HepG2 (cell line): ENCODE results near the gene GRB10. TPM values are rescaled to one million over a fixed set of nuclear protein-coding genes. Genes with fewer than 3 reads are reported as not detected.

Experiments used
- ARID2 ChIP-seq: sonication (generic); formaldehyde crosslinking; IDR thresholded peaks from 2 replicates; pipeline ENCODE4 v1.8.1; 2022; ENCODE audit warnings: mild to moderate bottlenecking, missing genetic modification reagents, borderline replicate concordance
- ATF1 ChIP-seq: IDR thresholded peaks from 2 replicates; pipeline ENCODE4 v1.6.1; 2016; ENCODE audit warnings: mild to moderate bottlenecking, control low read depth
- CC2D1A ChIP-seq: sonication (generic); formaldehyde crosslinking; IDR thresholded peaks from 2 replicates; pipeline ENCODE4 v1.8.1; 2023; ENCODE audit warnings: mild to moderate bottlenecking, missing genetic modification reagents
- CREM ChIP-seq, 2 experiments: sonication (generic) in 1 of 2; formaldehyde crosslinking in 1 of 2; IDR thresholded peaks; 2 replicates each; pipeline versions ENCODE4 v1.4.0 to v1.6.1; 2016 to 2020; ENCODE audit warnings: antibody characterized with exemption in 1 of 2, mild to moderate bottlenecking in 1 of 2, missing genetic modification reagents in 1 of 2
- ETV6 ChIP-seq: sonication (generic); formaldehyde crosslinking; conservative IDR thresholded peaks from 2 replicates; pipeline ENCODE4 v1.4.0; 2020; ENCODE audit warnings: missing genetic modification reagents
- FOSL2 ChIP-seq: sonication (generic); formaldehyde crosslinking; IDR thresholded peaks from 2 replicates; pipeline ENCODE4 v1.4.0; 2020; ENCODE audit warnings: missing genetic modification reagents
- HDAC2 ChIP-seq: sonication (generic); formaldehyde crosslinking; IDR thresholded peaks from 2 replicates; pipeline ENCODE4 v1.4.0; 2020; ENCODE audit warnings: missing genetic modification reagents
- MAF1 ChIP-seq: sonication (generic); formaldehyde crosslinking; IDR thresholded peaks from 2 replicates; pipeline ENCODE4 v1.5.0; 2020; ENCODE audit warnings: missing genetic modification reagents, borderline replicate concordance
- PCBP1 ChIP-seq: fragments of 200-400 bp; formaldehyde crosslinking; IDR thresholded peaks from 2 replicates; pipeline ENCODE4 v1.6.1; 2017; ENCODE audit warnings: mild to moderate bottlenecking, low read depth, low read length, borderline replicate concordance
- POGZ ChIP-seq: sonication (generic); formaldehyde crosslinking; IDR thresholded peaks from 2 replicates; pipeline ENCODE4 v1.4.0; 2020; ENCODE audit warnings: mild to moderate bottlenecking, missing genetic modification reagents
- RARA ChIP-seq: IDR thresholded peaks from 2 replicates; pipeline ENCODE4 v1.6.1; 2016; ENCODE audit warnings: missing genetic modification reagents, missing compliant biosample characterization
- SIN3B ChIP-seq: fragments of 150-350 bp; IDR thresholded peaks from 2 replicates; pipeline ENCODE4 v1.6.1; 2014; ENCODE audit warnings: low read length
- SMAD1 ChIP-seq: sonication (generic); formaldehyde crosslinking; IDR thresholded peaks from 2 replicates; pipeline ENCODE4 v1.4.0; 2020; ENCODE audit warnings: missing genetic modification reagents, low read depth, mild to moderate bottlenecking, borderline replicate concordance
- SMAD3 ChIP-seq: sonication (generic); formaldehyde crosslinking; IDR thresholded peaks from 2 replicates; pipeline ENCODE4 v1.4.0; 2020; ENCODE audit warnings: missing genetic modification reagents
- SP1 ChIP-seq, 2 experiments: fragments of 450-650 bp in 1 of 2; sonication (generic) in 1 of 2; formaldehyde crosslinking in 1 of 2; IDR thresholded peaks; 2 replicates each; pipeline versions ENCODE4 v1.4.0 to v1.6.1; 2016 to 2020; ENCODE audit warnings: missing genetic modification reagents in 1 of 2
- SP4 ChIP-seq: sonication (generic); formaldehyde crosslinking; IDR thresholded peaks from 2 replicates; pipeline ENCODE4 v1.8.1; 2023; ENCODE audit warnings: mild to moderate bottlenecking, missing genetic modification reagents
- SSRP1 ChIP-seq: IDR thresholded peaks from 2 replicates; pipeline ENCODE4 v1.6.1; 2016; ENCODE audit warnings: control low read depth
- STAG1 ChIP-seq: sonication (generic); formaldehyde crosslinking; IDR thresholded peaks from 2 replicates; pipeline ENCODE4 v1.4.0; 2020; ENCODE audit warnings: missing genetic modification reagents
- TBX3 ChIP-seq: fragments of 450-650 bp; IDR thresholded peaks from 2 replicates; pipeline ENCODE4 v1.6.1; 2017; ENCODE audit warnings: antibody characterized with exemption, mild to moderate bottlenecking, inconsistent platforms, borderline replicate concordance
- TGIF2 ChIP-seq: IDR thresholded peaks from 2 replicates; pipeline ENCODE4 v1.6.1; 2016; ENCODE audit warnings: control low read depth, missing compliant biosample characterization
- THAP11 ChIP-seq: IDR thresholded peaks from 2 replicates; pipeline ENCODE4 v1.6.1; 2016; ENCODE audit warnings: missing biosample characterization, missing genetic modification reagents
- TOE1 ChIP-seq: sonication (generic); formaldehyde crosslinking; IDR thresholded peaks from 2 replicates; pipeline ENCODE4 v1.4.0; 2020; ENCODE audit warnings: mild to moderate bottlenecking, missing genetic modification reagents
- YY1 ChIP-seq: IDR thresholded peaks from 2 replicates; pipeline ENCODE4 v1.6.1; 2011; ENCODE audit warnings: low read length, low read depth, moderate library complexity, mild to moderate bottlenecking; ENCODE audit not compliant: insufficient read depth, insufficient replicate concordance
- ZNF101 ChIP-seq: sonication (generic); formaldehyde crosslinking; IDR thresholded peaks from 2 replicates; pipeline ENCODE4 v1.4.0; 2020; ENCODE audit warnings: mild to moderate bottlenecking, low read depth, missing genetic modification reagents, borderline replicate concordance
- ZNF549 ChIP-seq: sonication (generic); formaldehyde crosslinking; IDR thresholded peaks from 2 replicates; pipeline ENCODE4 v1.5.0; 2020; ENCODE audit warnings: missing genetic modification reagents
- ZNF660 ChIP-seq: sonication (generic); formaldehyde crosslinking; IDR thresholded peaks from 2 replicates; pipeline ENCODE4 v1.5.1; 2020; ENCODE audit warnings: mild to moderate bottlenecking, low read depth, missing genetic modification reagents, borderline replicate concordance
- ZNF776 ChIP-seq: sonication (generic); formaldehyde crosslinking; IDR thresholded peaks from 2 replicates; pipeline ENCODE4 v1.4.0; 2020; ENCODE audit warnings: mild to moderate bottlenecking, missing genetic modification reagents
- ZNF777 ChIP-seq: sonication (generic); formaldehyde crosslinking; IDR thresholded peaks from 2 replicates; pipeline ENCODE4 v1.4.0; 2020; ENCODE audit warnings: missing genetic modification reagents
- polyA plus RNA-seq, 8 experiments: library from polyadenylated mRNA; depleted of rRNA in 3 of 8; stranded (reverse) in 7 of 8; unstranded in 1 of 8; fragments of >200 nt; fragmentation: Illumina TruSeq in 4 of 8; extraction: Trizol in 4 of 8; gene quantifications; 2 replicates each; pipeline versions ENCODE4 v1.2.1 to v1.2.3, GENCODE V29; 2011 to 2016; ENCODE audit warnings: low read depth in 4 of 8, missing spikeins in 1 of 8, mixed read lengths in 1 of 8; ENCODE audit not compliant: insufficient read depth in 1 of 8
- total RNA-seq, 5 experiments: library from RNA; depleted of rRNA; stranded (reverse); fragments of >200 nt; fragmentation: Illumina TruSeq; extraction: Trizol; gene quantifications; 2 replicates each; pipeline ENCODE4 v1.2.3, GENCODE V29; 2016; ENCODE audit warnings: low read depth in 1 of 5
- TF ChIP-seq, protein P1 (sequence below): sonication (generic); formaldehyde crosslinking; IDR thresholded peaks from 2 replicates; pipeline ENCODE4 v1.4.0; 2020; ENCODE audit warnings: missing genetic modification reagents
- TF ChIP-seq, protein P2 (sequence below): sonication (generic); formaldehyde crosslinking; IDR thresholded peaks from 2 replicates; pipeline ENCODE4 v1.5.1; 2020; ENCODE audit warnings: missing genetic modification reagents, mild to moderate bottlenecking, borderline replicate concordance

GRB10 gene
- total and polyA plus RNA-seq, 2 of the 13 experiments (the other 11 are each of a cell fraction or from before 2014, with no cell fraction given): 4.0 to 6.8 TPM

DNA sequence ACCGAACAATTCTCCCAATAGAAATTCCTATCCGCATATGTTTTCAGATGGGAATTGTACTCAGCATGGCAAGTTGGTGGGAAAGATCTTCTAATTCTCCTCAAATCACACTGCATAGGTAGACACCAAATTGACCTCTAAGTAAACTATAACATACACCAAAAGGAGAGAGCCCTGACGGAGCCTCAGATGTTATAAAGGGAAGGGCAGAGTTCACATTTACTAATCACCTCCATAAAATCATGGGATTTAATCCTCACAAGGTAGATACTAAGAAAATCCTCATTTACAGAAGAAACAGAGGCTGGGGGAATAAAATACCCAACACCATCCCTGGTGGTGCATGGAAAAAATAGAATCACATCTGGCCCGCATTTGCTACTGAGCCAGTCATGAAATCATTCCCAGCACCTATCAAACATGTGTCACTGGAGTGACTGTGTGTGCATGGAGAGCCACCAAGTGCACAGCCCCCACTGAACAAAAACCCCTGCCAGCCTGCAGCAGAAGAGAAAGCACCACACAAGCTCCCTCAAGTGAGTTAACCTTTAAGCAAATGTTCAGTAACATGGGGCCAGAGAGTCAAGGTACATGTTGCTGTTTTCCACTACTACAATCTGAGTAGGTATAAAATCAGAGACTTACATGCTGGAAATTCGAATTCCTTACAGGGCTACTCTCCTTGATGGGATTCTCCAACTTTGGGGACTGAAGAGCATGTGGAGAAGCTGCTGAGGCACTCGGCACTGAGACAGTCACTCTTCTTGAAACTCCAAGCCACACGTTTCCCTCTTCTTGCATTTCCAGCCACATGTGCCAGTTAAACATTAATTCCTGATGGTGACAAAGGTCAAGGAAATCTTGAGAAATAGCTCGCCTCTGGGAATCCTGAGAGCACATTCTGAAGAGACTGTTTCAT is 217.8 kb downstream of the GRB10 start, which contains the start of gene DDC (continued):
- TF ChIP-seq TOE1 (CRISPR knock-in tag) (no peak), THAP11 (CRISPR knock-in tag) (peak; percentile 62), TBX3 (no peak), ZNF549 (no peak), SP1 (IDR thresholded peaks at IDR 0.05) (no peak), SP1 (CRISPR knock-in tag; IDR thresholded peaks at IDR 0.05) (no peak), ETV6 (no peak), ZNF777 (CRISPR knock-in tag) (no peak), SP4 (CRISPR knock-in tag) (no peak), CREM (IDR thresholded peaks at IDR 0.05) (peak; percentile 18; the same call in 1 of the 2 replicates), CREM (CRISPR knock-in tag; IDR thresholded peaks at IDR 0.05) (no peak), STAG1 (CRISPR knock-in tag) (peak; percentile 7; the same call in 1 of the 2 replicates), ZNF101 (no peak), TGIF2 (CRISPR knock-in tag) (no peak), PCBP1 (no peak), ZNF776 (CRISPR knock-in tag) (no peak), SMAD3 (CRISPR knock-in tag) (no peak), CC2D1A (CRISPR knock-in tag) (no peak), YY1 (no peak), ZNF660 (CRISPR knock-in tag) (no peak), RARA (CRISPR knock-in tag) (peak; percentile 57; the same call in 1 of the 2 replicates), ARID2 (CRISPR knock-in tag) (no peak), MAF1 (CRISPR knock-in tag) (no peak), SSRP1 (CRISPR knock-in tag) (no peak), SIN3B (no peak), HDAC2 (CRISPR knock-in tag) (peak; percentile 80; the same call in 1 of the 2 replicates), SMAD1 (CRISPR knock-in tag) (no peak), FOSL2 (CRISPR knock-in tag) (0 out of 2 replicates have a peak, but pooled peaks have one; percentile 22), ATF1 (CRISPR knock-in tag) (no peak), POGZ (CRISPR knock-in tag) (0 out of 2 replicates have a peak, but pooled peaks have one; percentile 40)
- TF ChIP-seq, protein P1, sequence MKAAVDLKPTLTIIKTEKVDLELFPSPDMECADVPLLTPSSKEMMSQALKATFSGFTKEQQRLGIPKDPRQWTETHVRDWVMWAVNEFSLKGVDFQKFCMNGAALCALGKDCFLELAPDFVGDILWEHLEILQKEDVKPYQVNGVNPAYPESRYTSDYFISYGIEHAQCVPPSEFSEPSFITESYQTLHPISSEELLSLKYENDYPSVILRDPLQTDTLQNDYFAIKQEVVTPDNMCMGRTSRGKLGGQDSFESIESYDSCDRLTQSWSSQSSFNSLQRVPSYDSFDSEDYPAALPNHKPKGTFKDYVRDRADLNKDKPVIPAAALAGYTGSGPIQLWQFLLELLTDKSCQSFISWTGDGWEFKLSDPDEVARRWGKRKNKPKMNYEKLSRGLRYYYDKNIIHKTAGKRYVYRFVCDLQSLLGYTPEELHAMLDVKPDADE: no peak
- TF ChIP-seq, protein P2, sequence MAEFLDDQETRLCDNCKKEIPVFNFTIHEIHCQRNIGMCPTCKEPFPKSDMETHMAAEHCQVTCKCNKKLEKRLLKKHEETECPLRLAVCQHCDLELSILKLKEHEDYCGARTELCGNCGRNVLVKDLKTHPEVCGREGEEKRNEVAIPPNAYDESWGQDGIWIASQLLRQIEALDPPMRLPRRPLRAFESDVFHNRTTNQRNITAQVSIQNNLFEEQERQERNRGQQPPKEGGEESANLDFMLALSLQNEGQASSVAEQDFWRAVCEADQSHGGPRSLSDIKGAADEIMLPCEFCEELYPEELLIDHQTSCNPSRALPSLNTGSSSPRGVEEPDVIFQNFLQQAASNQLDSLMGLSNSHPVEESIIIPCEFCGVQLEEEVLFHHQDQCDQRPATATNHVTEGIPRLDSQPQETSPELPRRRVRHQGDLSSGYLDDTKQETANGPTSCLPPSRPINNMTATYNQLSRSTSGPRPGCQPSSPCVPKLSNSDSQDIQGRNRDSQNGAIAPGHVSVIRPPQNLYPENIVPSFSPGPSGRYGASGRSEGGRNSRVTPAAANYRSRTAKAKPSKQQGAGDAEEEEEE (CRISPR knock-in tag): no peak
